ENCODE results near the gene PODN.

The PODN gene

DNA sequence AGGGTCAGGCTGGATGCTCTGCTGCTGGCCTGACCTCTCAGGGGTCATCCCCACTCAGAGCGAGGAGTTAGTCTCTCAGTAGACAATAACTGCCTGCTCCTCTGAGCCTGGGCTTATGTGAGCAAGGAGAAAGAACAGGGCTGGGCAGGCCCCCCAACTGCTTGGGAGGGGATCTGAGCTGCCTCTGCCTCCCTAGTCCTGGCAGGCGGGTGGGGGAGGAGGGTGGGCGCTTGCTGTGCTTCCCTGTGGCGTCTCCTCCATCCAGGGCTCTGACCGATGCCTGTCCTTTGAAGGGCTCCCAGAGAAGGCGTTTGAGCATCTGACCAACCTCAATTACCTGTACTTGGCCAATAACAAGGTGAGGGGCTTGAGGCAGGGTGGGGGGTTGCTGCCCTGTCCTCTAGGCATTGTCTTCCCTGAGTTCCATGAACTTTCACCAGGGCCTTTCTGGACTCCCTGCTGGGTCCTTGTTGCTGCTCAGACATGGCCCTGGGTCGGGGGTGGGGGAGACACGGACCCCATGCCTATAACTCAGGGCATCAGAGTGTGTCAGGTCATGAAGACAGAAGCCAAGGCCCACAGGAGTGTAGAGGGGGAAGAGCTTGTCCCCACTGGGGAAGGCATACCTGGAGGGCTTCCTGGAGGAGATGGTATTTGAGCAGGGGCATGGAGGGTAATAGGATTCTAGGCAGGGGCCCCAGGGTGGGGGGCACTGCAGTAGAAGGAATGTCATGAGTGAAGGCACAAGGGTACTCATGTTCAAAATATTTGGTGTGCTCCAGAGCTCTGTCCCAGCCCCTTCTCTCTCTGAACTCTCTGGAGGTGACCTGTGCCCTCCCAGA is 12.5 kb downstream of the PODN start:
- no peak for DNase-seq (ENCODE audit: low spot score)

- no peak for DNase-seq (ENCODE audit: low spot score)
Observed at GRCh38 chr1:53075206-53075605, 13.2 kb downstream of the PODN start.

GRCh38 chr1:53075761-53076163 is 13.7 kb downstream of the PODN start:
- no peak for DNase-seq (ENCODE audit: low spot score)

- DNase-seq (ENCODE audit: low spot score) = no peak
Observed at GRCh38 chr1:53076165-53076564, 14.2 kb downstream of the PODN start.

DNA sequence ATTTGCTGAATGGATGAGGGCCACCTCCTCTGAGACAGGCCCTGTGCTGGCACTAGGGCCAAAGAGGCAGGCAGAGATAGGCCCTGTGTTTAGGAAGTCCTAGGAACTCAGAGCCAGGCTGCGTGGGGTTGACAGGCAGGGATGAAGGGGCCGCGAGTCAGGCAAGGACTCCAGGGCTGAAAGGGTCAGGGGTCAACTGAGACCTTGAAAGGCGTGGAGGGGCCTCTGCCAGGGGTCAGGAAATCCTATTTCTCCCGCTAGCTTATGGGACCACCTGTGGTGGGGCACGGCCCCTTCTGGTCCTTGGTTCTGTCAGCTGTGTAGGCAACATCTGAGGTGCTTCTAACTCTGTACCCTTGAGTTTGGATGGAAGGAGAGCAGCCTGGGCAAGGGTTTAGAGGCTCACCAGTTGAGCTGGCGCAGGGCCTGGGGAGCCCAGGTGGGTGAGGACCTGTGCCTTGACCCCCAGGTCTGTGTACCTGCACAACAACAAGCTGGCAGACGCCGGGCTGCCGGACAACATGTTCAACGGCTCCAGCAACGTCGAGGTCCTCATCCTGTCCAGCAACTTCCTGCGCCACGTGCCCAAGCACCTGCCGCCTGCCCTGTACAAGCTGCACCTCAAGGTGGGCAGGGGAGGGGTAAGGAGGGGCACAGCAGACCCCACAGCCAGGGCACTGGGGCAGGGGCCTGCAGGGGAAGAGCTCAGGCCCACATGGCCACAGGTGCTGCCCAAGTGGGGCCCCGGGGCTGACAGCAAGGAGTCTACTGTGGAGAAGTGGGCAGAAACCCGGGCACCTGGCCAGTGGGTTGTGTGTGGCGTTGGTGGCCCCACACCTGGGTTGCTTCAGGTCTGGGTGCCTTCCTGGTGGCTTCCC is 14.9 kb downstream of the PODN start:
- DNase-seq (ENCODE audit: low spot score) = no peak

- no peak for DNase-seq (ENCODE audit: low spot score)
Observed at GRCh38 chr1:53077599-53077965, 15.6 kb downstream of the PODN start.

GRCh38 chr1:53078333-53079101 is 16.5 kb downstream of the PODN start:
- DNase-seq (ENCODE audit: low spot score) = no peak

- DNase-seq (ENCODE audit: low spot score) = no peak
Observed at GRCh38 chr1:53079251-53079650, 17.2 kb downstream of the PODN start.

- DNase-seq (ENCODE audit: low spot score) = no peak
Observed at GRCh38 chr1:53080041-53080440, 18.0 kb downstream of the PODN start.

GRCh38 chr1:53080769-53081168 is 18.8 kb downstream of the PODN start:
- no peak for DNase-seq (ENCODE audit: low spot score)

- DNase-seq (ENCODE audit: low spot score) = no peak
Observed at GRCh38 chr1:53081384-53082066, 19.5 kb downstream of the PODN start.

GRCh38 chr1:53082826-53083455 is 20.9 kb downstream of the PODN start:
- DNase-seq (ENCODE audit: low spot score) = no peak

DNA sequence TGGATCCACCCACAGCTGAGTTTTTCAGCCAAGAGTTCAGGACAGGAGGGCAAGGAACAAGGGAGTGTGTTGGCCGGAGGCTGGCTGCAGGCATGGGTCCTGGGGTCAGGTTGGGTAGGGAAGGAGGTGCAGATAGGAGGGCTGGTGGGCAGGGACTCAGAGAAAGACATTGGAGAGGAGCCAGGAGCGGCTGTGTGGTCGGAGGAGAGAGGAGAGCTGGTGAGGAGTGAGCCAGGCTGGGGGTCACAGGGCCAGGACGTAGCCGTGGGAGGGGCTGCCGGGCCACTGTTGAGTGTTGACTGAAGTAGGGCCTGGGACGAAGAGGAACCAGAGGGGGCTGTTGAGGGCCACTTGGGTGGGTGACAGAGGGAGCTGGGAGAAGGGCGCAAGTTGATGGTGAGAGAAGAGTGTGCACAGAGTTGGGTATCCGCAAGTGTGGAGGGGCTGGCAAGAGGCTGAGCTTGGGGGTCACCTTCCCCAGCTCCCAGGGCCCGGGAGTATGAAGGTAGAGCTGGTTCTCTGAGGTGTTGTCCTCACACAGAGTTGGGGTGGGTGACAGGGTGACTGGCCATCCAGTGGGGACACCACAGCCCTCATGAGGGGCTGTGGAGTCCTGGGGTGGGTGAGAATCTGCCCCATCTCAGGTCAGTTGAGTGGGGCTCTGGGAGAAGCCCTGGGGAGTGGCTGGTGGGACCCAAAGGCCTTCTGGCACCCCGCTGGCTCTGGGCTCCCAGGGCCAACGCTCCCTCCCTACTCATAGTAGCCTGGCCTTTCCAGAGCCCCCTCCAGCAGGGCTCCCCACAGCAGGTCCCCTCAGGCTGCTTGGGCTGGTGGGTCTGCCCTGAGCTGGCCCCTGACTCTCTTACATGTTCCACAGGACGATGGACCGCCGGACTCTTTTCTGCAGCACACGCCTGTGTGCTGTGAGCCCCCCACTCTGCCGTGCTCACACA is 21.9 kb downstream of the PODN start:
- DNase-seq (ENCODE audit: low spot score) = no peak

DNA sequence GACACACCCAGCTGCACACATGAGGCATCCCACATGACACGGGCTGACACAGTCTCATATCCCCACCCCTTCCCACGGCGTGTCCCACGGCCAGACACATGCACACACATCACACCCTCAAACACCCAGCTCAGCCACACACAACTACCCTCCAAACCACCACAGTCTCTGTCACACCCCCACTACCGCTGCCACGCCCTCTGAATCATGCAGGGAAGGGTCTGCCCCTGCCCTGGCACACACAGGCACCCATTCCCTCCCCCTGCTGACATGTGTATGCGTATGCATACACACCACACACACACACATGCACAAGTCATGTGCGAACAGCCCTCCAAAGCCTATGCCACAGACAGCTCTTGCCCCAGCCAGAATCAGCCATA is 22.6 kb downstream of the PODN start:
- no peak for DNase-seq (ENCODE audit: low spot score)

DNA sequence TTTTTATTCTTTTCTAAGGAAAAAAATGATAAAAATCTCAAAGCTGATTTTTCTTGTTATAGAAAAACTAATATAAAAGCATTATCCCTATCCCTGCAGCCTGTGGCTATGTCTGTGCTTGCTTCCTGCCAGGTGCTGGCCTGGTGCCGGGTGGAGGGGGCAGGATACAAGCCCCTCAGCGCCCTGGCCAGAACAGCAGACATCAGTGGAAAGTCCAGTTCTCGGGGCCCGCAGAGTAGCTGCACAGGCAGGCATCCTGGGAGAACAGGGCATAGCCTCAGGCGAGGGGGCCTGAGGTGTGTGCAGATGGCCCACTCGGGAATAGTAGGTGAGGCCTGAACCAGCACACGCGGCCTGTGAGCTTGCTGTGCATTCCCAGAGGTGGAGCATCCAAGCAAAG is 23.4 kb downstream of the PODN start:
- no peak for DNase-seq (ENCODE audit: low spot score)

DNA sequence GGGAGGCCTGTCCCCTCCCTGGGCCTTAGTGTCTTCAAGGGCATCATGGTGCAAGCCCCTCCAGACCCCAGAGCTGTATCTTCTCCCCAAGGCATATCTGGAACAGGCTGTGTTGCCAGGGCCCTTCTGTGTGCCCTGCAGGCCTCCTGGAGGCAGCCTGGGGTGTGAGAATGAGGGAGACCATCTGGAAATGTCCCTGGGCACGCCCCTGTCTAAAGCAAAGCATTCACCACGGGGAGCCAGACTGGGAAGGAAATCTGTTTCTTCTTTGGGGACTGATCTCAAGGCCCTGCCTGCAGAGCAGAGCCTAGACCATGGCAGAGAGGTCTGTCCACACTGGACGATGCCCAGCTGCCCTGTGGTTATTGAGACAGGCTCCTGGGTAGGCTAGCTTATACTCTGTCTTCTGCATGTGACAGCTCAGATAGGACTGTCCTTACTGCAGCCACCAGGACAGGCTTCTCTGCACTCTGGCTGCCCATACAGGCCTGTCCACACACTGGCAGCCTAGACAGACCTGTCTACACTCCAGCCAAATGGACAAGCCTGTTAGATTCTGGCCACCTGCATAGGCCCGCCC is 24.6 kb downstream of the PODN start:
- DNase-seq (ENCODE audit: low spot score) = no peak

DNA sequence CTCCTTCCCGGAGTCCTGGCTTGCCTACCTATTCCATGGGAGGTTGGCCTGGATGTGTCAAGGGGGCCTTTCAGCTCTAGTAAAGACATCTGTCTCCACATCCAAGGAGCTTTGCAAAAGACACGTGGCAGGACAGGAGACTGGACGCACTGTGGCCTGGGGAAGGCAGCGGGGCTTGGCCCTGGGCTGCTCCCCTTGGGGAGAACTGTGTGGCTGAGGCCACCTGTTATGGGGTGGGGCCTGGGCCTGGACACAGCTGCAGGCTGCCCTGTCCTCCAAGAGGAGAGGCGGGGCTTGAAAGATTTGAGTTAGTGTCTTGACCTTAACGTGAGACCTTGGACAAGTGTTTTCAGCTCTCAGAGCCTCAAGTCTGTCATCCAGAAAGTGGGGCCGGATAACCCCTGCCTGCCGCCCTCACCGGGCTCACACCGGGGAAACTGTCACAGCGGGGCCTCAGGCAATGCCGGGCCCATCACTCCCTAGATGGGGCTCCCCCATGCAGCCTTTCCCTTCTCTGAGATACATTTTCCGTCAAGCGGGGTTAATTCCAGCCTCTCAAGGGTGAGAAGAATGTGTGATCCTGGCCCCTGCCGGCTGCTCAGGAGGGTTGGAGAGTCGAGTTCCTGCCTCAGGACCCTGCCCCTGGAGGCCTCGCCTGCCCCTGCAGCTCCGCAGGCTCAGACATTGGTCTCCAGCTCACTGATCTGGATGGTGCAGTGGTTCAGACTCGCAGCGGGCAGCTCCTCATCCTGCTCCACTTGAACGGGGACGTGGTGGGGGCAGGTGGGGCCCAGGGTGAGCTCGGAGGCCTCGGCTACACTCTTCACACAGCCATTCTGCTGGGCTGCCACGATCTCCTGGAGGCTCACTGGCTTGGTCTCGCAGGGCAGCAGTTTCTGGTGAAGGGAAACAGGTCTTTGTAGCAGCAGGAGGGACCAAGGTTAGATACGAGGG is 25.6 kb downstream of the PODN start:
- DNase-seq (ENCODE audit: low spot score) = no peak

GRCh38 chr1:53088616-53089300 is 26.7 kb downstream of the PODN start:
- DNase-seq (ENCODE audit: low spot score) = no peak
